Calu3 (cell line): Measurements from ENCODE around the gene DUSP9. TPM values are rescaled to one million over a fixed set of nuclear protein-coding genes. Genes with fewer than 3 reads are reported as not detected.

Experiments
- BruUV-seq: library from RNA; stranded (reverse); fragments of 400-500 nt; replicated peaks from 2 replicates; lab custom pipeline; 2021; lab: Mats Ljungman, UMichigan
- CTCF ChIA-PET: fragments of 300-600 bp; sonication (Branson Sonifier 250); formaldehyde crosslinking; loops from one replicate; lab custom pipeline; 2022; ENCODE audit warnings: antibody characterized with exemption; lab: Charles Lee
- DNase-seq: peaks from one replicate; pipeline ENCODE4 v3.0.0; 2022
- H3K27ac Mint-ChIP-seq: one replicate; pipeline ENCODE4 v1.8.0; 2022; ENCODE audit warnings: mixed read lengths; ENCODE audit not compliant: unreplicated experiment
- H3K27me3 Mint-ChIP-seq: one replicate; pipeline ENCODE4 v1.8.0; 2022; ENCODE audit warnings: mixed read lengths; ENCODE audit not compliant: unreplicated experiment
- H3K36me3 Mint-ChIP-seq: one replicate; pipeline ENCODE4 v1.8.0; 2022; ENCODE audit warnings: mild to moderate bottlenecking, moderate library complexity, mixed read lengths; ENCODE audit not compliant: insufficient read depth, unreplicated experiment
- H3K4me1 Mint-ChIP-seq: one replicate; pipeline ENCODE4 v1.8.0; 2022; ENCODE audit warnings: mild to moderate bottlenecking, low read depth, mixed read lengths; ENCODE audit not compliant: unreplicated experiment
- H3K4me3 Mint-ChIP-seq: one replicate; pipeline ENCODE4 v1.8.0; 2022; ENCODE audit warnings: mild to moderate bottlenecking, low read depth, moderate library complexity, mixed read lengths; ENCODE audit not compliant: unreplicated experiment
- H3K9me3 Mint-ChIP-seq: one replicate; pipeline ENCODE4 v1.8.0; 2022; ENCODE audit warnings: low read depth, mixed read lengths; ENCODE audit not compliant: unreplicated experiment
- intact Hi-C: fragments of 100-400 bp; cut with micrococcal nuclease; formaldehyde crosslinking; loops from one replicate; pipeline ENCODE4 v1.10.0; 2022; ENCODE audit not compliant: unreplicated experiment
- total RNA-seq: library from RNA; stranded (reverse); gene quantifications from 2 replicates; pipeline ENCODE4 v1.2.3, GENCODE V29; 2022
- TF ChIP-seq, protein P1 (sequence below): fragments of 200-600 bp; IDR thresholded peaks from one replicate; pipeline ENCODE4 v1.8.0; 2022; ENCODE audit warnings: antibody characterized with exemption; ENCODE audit not compliant: unreplicated experiment

The DUSP9 gene
- total RNA-seq, 1 experiment from 2014 or later: 0.19 TPM

DNA sequence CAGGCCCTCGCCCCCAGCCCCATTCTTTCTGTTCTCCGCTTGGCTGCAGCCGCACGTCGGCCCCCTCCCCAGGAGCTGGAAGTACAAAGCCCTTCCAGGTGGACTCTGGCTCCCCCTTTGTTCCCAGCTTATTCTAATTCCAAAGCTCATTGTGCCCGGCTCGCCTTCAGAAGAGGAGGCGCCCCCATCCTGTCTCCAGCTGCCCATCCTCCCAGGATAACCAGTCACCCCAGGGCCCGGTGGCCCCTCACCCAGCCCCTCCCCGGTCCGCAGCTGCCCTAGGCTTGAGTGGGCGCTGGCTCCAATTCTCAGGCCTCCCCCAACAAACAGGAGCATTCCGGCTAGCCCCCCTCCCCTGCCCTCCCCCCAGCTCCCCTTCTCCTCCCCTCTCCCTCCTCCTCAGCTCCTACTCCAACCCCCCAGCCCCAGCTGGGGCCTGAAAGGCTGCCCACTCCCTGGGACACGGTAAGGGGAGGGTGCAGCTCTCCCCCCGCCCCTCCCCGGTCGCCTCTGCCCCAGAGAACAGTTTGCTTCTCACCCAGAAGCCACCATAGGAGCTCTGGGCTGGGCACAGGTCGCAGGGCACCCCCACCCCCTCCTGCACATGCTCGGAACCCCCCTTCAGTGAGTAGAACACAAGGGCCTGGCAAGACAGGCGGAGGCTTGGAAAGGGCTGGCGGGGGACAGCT, 37.6 kb downstream of the DUSP9 start:
- no peak for DNase-seq
- Mint-ChIP-seq H3K4me3 (no peak overlapping the region), H3K9me3 (no peaks in the 10 kb centered on the region), H3K36me3 (peaks cover 16% of the 10 kb centered on the region), H3K27ac (no peak overlapping the region), H3K4me1 (no peaks in the 10 kb centered on the region), H3K27me3 (peaks cover 26% of the 10 kb centered on the region)
- no TSS peak for BruUV-seq
- intact Hi-C loops: no loop called here
- CTCF ChIA-PET: interaction anchor here (0.7 to 0.8 kb wide), 2 partner anchors 11 to 23 kb away, joined by 3 to 4 read pairs; no protein-coding TSS in a partner anchor
- TF ChIP-seq, protein P1, sequence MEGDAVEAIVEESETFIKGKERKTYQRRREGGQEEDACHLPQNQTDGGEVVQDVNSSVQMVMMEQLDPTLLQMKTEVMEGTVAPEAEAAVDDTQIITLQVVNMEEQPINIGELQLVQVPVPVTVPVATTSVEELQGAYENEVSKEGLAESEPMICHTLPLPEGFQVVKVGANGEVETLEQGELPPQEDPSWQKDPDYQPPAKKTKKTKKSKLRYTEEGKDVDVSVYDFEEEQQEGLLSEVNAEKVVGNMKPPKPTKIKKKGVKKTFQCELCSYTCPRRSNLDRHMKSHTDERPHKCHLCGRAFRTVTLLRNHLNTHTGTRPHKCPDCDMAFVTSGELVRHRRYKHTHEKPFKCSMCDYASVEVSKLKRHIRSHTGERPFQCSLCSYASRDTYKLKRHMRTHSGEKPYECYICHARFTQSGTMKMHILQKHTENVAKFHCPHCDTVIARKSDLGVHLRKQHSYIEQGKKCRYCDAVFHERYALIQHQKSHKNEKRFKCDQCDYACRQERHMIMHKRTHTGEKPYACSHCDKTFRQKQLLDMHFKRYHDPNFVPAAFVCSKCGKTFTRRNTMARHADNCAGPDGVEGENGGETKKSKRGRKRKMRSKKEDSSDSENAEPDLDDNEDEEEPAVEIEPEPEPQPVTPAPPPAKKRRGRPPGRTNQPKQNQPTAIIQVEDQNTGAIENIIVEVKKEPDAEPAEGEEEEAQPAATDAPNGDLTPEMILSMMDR: no peak

DNA sequence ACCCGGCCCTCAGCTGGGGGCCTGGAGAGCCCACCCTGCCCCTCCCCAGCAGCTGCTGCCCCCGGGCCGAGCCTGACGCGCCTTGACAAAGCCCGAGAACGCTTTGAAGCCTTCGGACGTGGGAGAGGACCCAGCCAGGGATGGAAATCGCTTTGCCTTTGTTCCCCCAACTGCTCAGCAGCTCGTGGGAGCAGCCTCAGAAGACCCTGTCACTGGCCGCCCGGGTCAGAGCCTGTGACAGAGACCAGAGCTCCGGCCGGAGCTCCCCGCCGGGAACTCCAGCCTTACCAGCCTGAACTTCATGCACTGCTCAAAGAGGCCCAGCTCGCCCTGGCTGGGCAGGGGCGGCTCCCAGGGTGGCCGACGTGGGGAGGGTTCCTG, 38.1 kb downstream of the DUSP9 start:
- Mint-ChIP-seq H3K36me3 (peaks cover 19% of the 10 kb centered on the region), H3K27me3 (peaks cover 21% of the 10 kb centered on the region), H3K27ac (no peak overlapping the region), H3K4me1 (no peaks in the 10 kb centered on the region), H3K9me3 (no peaks in the 10 kb centered on the region), H3K4me3 (no peak overlapping the region)
- TF ChIP-seq, protein P1: no peak
- BruUV-seq: no TSS peak
- intact Hi-C loops: no loop called here
- no peak for DNase-seq
- CTCF ChIA-PET: interaction anchor here (0.7 kb wide), 1 partner anchor 11 kb away, joined by 4 read pairs; no protein-coding TSS in a partner anchor

DNA sequence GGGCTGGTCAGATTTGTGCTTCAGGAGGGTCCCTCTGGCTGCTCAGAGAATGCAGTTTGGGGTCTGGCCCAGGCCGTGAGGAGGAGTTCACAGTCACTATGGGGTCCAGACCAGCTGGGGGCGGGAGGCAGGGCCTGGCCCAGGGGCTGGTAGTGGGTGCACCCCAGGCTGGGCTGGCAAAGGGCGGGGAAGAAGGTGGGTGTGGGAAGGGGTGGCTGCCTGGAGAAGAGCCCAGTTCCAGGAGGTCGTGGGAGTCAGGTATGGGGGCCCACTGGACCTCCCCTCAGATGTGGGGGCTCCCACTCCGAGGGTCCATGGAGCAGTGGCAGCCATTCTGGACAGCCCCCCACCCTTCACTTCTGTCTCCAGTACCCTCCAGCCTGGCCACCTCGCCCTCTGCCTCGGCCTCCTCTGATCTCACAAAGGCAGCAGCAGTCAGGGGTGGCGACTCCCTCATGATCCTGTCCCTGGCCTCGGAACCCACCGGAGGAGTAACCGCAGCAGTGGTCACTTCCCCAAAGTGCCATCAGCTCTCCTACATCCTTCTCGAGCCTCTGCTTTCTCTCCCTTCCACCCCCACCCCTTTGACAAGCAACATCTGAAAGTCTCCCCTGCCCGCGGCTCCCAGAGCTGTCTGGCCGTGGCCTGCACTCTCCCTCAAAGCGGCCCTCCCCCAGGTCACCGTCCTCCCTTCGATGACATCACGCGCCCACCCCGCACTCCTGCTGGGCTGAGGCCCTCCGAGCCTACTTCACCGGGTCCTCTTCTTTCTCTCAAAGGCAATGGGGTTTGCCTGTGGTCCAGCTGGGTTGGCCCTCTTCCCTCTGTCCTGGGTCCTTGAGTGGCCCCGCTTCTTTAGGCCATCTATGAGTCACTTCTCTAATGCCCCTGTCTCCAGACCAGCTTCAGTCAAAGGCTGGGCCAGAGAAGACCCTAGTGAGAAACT, 39.0 kb downstream of the DUSP9 start:
- Mint-ChIP-seq H3K9me3 (no peaks in the 10 kb centered on the region), H3K4me3 (no peak overlapping the region), H3K4me1 (no peaks in the 10 kb centered on the region), H3K27me3 (peaks cover 14% of the 10 kb centered on the region), H3K36me3 (peaks cover 22% of the 10 kb centered on the region), H3K27ac (no peak overlapping the region)
- TF ChIP-seq, protein P1: no peak
- no peak for DNase-seq
- no TSS peak for BruUV-seq
- CTCF ChIA-PET: interaction anchor here (1.9 kb wide), 1 partner anchor 19 kb away, joined by 7 read pairs; no protein-coding TSS in a partner anchor
- intact Hi-C loops: no loop called here

DNA sequence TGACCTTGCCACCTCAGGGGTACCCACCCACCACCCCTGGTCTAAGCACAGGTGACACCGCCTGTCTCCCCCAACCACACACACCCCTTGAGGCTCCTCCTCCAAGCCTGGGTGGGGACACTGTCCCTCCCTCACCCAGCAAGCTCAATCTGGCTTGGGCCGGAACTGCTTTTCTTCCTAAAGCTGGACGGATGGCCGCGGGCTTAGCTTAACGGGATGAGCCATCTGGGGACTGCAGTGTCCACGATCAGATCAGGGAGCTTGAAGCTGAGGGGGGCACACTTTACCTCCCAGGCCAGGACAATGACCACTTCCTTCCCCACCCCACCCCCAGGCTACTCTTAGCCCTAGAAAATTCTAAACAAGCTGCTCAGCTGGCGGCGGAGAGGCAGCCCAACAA, 39.7 kb downstream of the DUSP9 start:
- Mint-ChIP-seq H3K27ac (no peak overlapping the region), H3K4me1 (no peaks in the 10 kb centered on the region), H3K36me3 (peaks cover 22% of the 10 kb centered on the region), H3K4me3 (no peak overlapping the region), H3K9me3 (no peaks in the 10 kb centered on the region), H3K27me3 (peaks cover 14% of the 10 kb centered on the region)
- DNase-seq: no peak
- BruUV-seq: no TSS peak
- intact Hi-C loops: no loop called here
- TF ChIP-seq, protein P1: no peak
- CTCF ChIA-PET: interaction anchor here (1.9 kb wide), 1 partner anchor 19 kb away, joined by 7 read pairs; no protein-coding TSS in a partner anchor
